GM12875 (cell line): ENCODE results near the gene PUS1.

ENCODE experiments used
- H3K4me3 ChIP-seq: one replicate; pipeline ENCODE4 v1.5.1; 2011; ENCODE audit warnings: low read depth, low read length, control low read depth
- CTCF ChIP-seq: IDR thresholded peaks from 2 replicates; pipeline ENCODE4 v1.5.1; 2011; ENCODE audit warnings: low read depth, mild to moderate bottlenecking, control low read depth, inconsistent platforms, low read length, moderate library complexity, borderline replicate concordance; ENCODE audit not compliant: insufficient read depth

Gene PUS1

GRCh38 chr12:131904346-131904745 is 24.7 kb upstream of the PUS1 start:
- TF ChIP-seq CTCF = no peak
- no peak overlapping the region for H3K4me3 ChIP-seq

- H3K4me3 ChIP-seq = no peak overlapping the region
- TF ChIP-seq CTCF = no peak
Observed at GRCh38 chr12:131905081-131905629, 23.9 kb upstream of the PUS1 start.

GRCh38 chr12:131905630-131906091 is 23.4 kb upstream of the PUS1 start:
- no peak for TF ChIP-seq CTCF
- no peak overlapping the region for H3K4me3 ChIP-seq

GRCh38 chr12:131907379-131908091 is 21.5 kb upstream of the PUS1 start:
- H3K4me3 ChIP-seq = no peak overlapping the region
- TF ChIP-seq CTCF = no peak

GRCh38 chr12:131908092-131909080 is 20.7 kb upstream of the PUS1 start:
- no peak for TF ChIP-seq CTCF
- no peak overlapping the region for H3K4me3 ChIP-seq

- H3K4me3 ChIP-seq = no peak overlapping the region
- TF ChIP-seq CTCF = no peak
Observed at GRCh38 chr12:131909081-131909751, 19.9 kb upstream of the PUS1 start.
